GM12875 (cell line): Measurements from ENCODE around the gene ZNF410.
"Not testable (repeated sequence)": the region's sequence is repeated elsewhere in the genome, so short reads cannot be mapped to it uniquely, and the experiment has no call there.

Source experiments
- H3K4me3 ChIP-seq: one replicate; pipeline ENCODE4 v1.5.1; 2011; ENCODE audit warnings: low read depth, low read length, control low read depth
- TF ChIP-seq, protein P1 (sequence below): IDR thresholded peaks from 2 replicates; pipeline ENCODE4 v1.5.1; 2011; ENCODE audit warnings: low read depth, mild to moderate bottlenecking, control low read depth, inconsistent platforms, low read length, moderate library complexity, borderline replicate concordance; ENCODE audit not compliant: insufficient read depth

ZNF410 gene

GRCh38 chr14:73903028-73903427, 16.4 kb downstream of the ZNF410 start:
- TF ChIP-seq, protein P1, sequence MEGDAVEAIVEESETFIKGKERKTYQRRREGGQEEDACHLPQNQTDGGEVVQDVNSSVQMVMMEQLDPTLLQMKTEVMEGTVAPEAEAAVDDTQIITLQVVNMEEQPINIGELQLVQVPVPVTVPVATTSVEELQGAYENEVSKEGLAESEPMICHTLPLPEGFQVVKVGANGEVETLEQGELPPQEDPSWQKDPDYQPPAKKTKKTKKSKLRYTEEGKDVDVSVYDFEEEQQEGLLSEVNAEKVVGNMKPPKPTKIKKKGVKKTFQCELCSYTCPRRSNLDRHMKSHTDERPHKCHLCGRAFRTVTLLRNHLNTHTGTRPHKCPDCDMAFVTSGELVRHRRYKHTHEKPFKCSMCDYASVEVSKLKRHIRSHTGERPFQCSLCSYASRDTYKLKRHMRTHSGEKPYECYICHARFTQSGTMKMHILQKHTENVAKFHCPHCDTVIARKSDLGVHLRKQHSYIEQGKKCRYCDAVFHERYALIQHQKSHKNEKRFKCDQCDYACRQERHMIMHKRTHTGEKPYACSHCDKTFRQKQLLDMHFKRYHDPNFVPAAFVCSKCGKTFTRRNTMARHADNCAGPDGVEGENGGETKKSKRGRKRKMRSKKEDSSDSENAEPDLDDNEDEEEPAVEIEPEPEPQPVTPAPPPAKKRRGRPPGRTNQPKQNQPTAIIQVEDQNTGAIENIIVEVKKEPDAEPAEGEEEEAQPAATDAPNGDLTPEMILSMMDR = no peak
- no peak overlapping the region for H3K4me3 ChIP-seq

- TF ChIP-seq, protein P1 = no peak
- no peak overlapping the region for H3K4me3 ChIP-seq
These were observed 23.0 kb downstream of the ZNF410 start for GRCh38 chr14:73909681-73910080.

GRCh38 chr14:73913256-73913655, 26.6 kb downstream of the ZNF410 start:
- TF ChIP-seq, protein P1 = no peak

GRCh38 chr14:73916324-73916723, 29.7 kb downstream of the ZNF410 start:
- TF ChIP-seq, protein P1 = no peak
- H3K4me3 ChIP-seq = no peak overlapping the region

More at GRCh38 chr14:73913256-73913655, 26.6 kb downstream of the ZNF410 start:
- no peak overlapping the region for H3K4me3 ChIP-seq

DNA sequence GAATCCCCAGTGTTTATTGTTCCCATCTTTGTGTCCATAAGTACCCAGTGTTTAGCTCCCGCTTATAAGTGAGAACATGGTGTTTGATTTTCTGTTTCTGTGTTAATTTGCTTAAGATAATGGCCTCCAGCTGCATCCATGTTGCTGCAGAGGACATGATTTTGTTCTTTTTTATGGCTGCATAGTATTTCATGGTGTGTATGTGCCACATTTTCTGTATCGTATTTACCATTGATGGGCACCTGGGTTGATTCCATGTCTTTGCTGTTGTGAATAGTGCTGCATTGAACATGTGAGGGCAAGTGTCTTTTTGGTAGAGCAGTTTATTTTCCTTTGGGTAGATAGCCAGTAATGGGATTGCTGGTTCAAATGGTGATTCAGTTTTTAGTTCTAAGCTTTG, 32.8 kb downstream of the ZNF410 start:
- H3K4me3 ChIP-seq = not testable (repeated sequence)

DNA sequence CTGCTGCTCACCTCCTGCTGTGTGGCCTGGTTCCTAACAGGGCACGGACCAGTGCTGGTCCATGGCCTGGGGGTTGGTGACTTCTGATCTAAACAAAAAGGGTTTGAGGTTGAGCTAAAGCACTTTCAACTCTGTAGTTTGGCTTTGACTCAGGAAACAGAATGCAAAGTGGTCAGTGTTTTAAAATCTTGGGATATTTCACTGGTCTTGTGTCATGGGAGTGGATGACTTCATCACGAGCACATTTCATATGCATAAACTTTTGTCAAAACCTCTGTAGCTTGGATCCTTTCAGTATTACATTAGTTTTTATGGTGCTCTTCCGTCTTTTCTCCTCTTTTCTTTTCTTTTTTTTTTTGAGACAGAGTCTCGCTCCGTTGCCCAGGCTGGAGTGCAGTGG, 37.7 kb downstream of the ZNF410 start:
- no peak overlapping the region for H3K4me3 ChIP-seq
- TF ChIP-seq, protein P1 = no peak

GRCh38 chr14:73935666-73936065, 49.0 kb downstream of the ZNF410 start:
- TF ChIP-seq, protein P1 = no peak
- H3K4me3 ChIP-seq = no peak overlapping the region

- H3K4me3 ChIP-seq = no peak overlapping the region
- TF ChIP-seq, protein P1 = no peak
These were observed 49.9 kb downstream of the ZNF410 start for GRCh38 chr14:73936548-73936947.
